Subcutaneous abdominal adipose tissue (tissue), 5 donors: Measurements from ENCODE around the gene TPD52L2.

Experiments
- H3K27ac ChIP-seq: one replicate; pipeline ENCODE4 v1.7.0; 2013; ENCODE audit warnings: low read depth, mild to moderate bottlenecking, inconsistent platforms, low read length, moderate library complexity
- H3K27me3 ChIP-seq, 5 donors: one replicate each; pipeline ENCODE4 v1.7.0; 2013; ENCODE audit warnings: low read length in 5 of 5, inconsistent platforms in 1 of 5; ENCODE audit not compliant: control insufficient read depth in 5 of 5, insufficient read depth in 4 of 5
- H3K36me3 ChIP-seq, 5 donors: one replicate each; pipeline ENCODE4 v1.7.0; 2013; ENCODE audit warnings: low read length in 5 of 5; ENCODE audit not compliant: control insufficient read depth in 5 of 5, insufficient read depth in 5 of 5
- H3K4me1 ChIP-seq, 5 donors: one replicate each; pipeline ENCODE4 v1.7.0; 2013; ENCODE audit warnings: low read length in 5 of 5, mild to moderate bottlenecking in 3 of 5, moderate library complexity in 1 of 5; ENCODE audit not compliant: control insufficient read depth in 5 of 5, insufficient read depth in 5 of 5
- H3K4me3 ChIP-seq, 5 donors: one replicate each; pipeline ENCODE4 v1.7.0; 2013; ENCODE audit warnings: low read length in 5 of 5, low read depth in 1 of 5
- H3K9ac ChIP-seq, 5 donors: one replicate each; pipeline ENCODE4 v1.7.0; 2013; ENCODE audit warnings: low read length in 5 of 5, mild to moderate bottlenecking in 4 of 5, moderate library complexity in 3 of 5
- H3K9me3 ChIP-seq, 5 donors: one replicate each; pipeline ENCODE4 v1.7.0; 2013; ENCODE audit warnings: low read length in 5 of 5; ENCODE audit not compliant: control insufficient read depth in 5 of 5
- donor health status: healthy.
- donor health status: healthy.
- donor health status: healthy.
- donor health status: healthy.
- donor health status: healthy.

Gene TPD52L2

DNA sequence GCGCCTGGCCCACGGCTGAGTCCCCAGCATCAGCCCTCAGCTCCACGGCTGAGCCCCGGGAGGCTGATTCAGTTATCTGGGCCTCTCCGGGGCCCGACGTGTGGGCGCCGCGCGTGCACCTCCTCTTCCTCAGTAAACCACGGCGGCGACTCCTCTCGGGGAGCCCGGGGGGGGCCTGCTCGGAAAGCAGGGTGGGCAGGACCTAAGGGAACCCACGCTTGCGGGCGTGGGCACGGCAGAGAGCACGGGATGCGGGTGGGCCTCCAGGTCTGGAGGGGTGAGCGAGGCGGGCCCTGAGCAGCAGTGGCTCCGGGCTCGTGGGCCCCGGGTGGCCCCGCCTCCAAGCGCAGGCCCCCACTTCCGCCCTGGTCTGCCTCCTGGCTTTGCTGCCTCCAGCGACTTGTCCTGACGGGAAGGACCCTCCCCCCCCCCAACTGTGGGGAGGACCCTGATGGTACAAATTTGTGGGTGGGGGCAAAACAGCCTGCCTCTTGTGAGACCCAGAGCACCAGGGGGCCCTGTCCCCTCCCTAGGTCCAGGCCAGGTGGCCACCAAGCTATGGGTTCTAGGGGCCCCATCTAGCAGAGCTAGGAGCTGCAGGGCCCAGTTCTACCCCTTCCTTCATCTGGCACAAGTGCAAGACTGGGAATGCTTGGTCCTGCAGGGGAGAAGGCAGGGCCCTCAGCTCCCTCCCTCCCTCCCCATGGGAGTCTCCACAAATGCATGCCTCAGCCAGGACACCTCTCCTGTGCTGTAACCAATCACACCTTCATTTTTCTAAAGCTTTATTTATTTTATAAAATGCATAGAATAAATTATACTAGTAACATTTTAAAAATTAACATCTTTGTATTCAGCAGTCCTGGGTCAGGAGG lies 74.2 kb downstream of the TPD52L2 start:
- H3K4me1 ChIP-seq, result peaks cover 0 to 24% (median 15%) of the 10 kb centered on the region in 5 donors
- no peaks in the 10 kb centered on the region for H3K27me3 ChIP-seq
- H3K9ac ChIP-seq, result no peak overlapping the region
- H3K4me3 ChIP-seq, result no peak overlapping the region
- H3K27ac ChIP-seq, result no peak overlapping the region
- no peaks in the 10 kb centered on the region for H3K9me3 ChIP-seq
- peaks cover 0 to 78% (median 54%) of the 10 kb centered on the region in 5 donors for H3K36me3 ChIP-seq

DNA sequence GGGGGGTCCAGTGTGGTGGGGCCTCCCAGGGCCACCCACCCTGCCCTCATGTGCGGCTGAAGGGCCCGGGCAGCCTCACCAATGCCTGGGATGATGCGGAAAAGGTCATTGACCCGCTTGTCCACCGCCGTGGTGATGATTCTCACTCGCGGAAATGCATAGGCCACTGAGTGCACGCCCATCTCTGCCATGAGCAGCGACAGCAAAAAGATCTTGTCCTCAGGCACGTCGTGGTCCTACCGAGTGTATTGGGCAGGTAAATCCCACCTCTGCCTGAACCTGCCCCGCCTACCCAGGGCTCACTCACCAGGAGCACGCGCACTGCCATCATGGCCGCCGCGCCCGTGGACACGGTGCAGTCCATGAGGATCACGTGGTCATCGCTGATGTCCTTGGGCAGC lies 75.0 kb downstream of the TPD52L2 start:
- Histone ChIP-seq H3K9ac (no peak overlapping the region), H3K4me1 (peaks cover 0 to 24% (median 15%) of the 10 kb centered on the region in 5 donors), H3K36me3 (peaks cover 0 to 78% (median 56%) of the 10 kb centered on the region in 5 donors), H3K9me3 (no peaks in the 10 kb centered on the region), H3K4me3 (no peak overlapping the region), H3K27ac (no peak overlapping the region), H3K27me3 (no peaks in the 10 kb centered on the region)

DNA sequence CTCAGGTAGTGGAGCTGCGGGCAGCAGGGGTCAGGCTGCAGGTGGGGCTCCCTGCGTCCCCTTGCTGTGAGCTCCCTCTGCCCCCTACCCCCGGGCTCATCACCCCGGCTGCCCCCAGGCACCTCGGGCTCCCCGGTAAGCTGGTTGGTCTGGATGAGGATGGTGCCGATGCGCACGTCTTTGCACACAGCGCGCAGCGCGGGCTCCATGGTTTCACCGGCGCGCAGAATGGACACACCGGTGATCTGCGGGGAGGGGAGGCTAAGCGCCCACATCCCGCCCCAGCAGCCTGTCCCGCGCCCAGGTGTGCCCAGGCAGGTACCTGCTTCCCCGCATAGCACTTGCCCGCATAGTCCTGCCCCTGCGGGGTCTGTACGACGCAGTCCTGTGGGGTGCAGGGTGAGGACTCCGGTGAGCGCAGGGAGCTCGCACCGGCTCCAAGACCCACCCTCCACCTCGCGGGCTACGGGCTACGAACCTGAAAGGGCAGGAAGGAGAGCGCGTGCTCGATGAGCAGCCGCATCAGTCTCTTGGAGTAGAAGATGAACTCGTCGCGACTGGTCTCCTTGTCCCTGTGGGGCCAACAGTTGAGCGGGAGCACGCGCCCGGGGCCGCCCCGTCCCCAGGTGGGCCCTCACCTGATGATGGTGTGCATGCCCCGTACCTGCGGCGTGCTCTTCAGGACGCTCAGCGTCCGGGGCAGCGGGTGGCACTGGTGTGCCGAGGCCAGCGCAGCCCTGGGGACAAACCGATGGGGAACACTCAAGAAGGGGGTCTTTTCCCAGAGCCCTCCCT lies 75.6 kb downstream of the TPD52L2 start:
- no peak overlapping the region for H3K27ac ChIP-seq

More for the DNA sequence above, 75.6 kb downstream of the TPD52L2 start:
- H3K9me3 ChIP-seq, result no peaks in the 10 kb centered on the region
- H3K4me1 ChIP-seq, result peaks cover 0 to 24% (median 15%) of the 10 kb centered on the region in 5 donors
- H3K9ac ChIP-seq, result no peak overlapping the region
- H3K4me3 ChIP-seq, result no peak overlapping the region
- H3K27me3 ChIP-seq, result no peaks in the 10 kb centered on the region
- peaks cover 0 to 78% (median 56%) of the 10 kb centered on the region in 5 donors for H3K36me3 ChIP-seq
